SK-N-SH treated with all-trans-retinoic acid at 6 μM for 48 hours (cell line): ENCODE data around the gene RPP30.

Experiments
- BACH2 ChIP-seq: fragments of 250-450 bp; sonication (Bioruptor Pico); IDR thresholded peaks from 2 replicates; pipeline ENCODE4 v1.9.0; 2021; ENCODE audit warnings: mild to moderate bottlenecking, borderline replicate concordance
- CSDC2 ChIP-seq: fragments of 250-450 bp; sonication (Bioruptor Pico); IDR thresholded peaks from 2 replicates; pipeline ENCODE4 v1.5.0; 2020; ENCODE audit warnings: mild to moderate bottlenecking, moderate library complexity
- OSR1 ChIP-seq: fragments of 250-450 bp; sonication (Bioruptor Pico); IDR thresholded peaks from 2 replicates; pipeline ENCODE4 v1.8.0; 2022; ENCODE audit warnings: moderate library complexity, mild to moderate bottlenecking, inconsistent platforms
- TOX ChIP-seq: fragments of 250-450 bp; sonication (Bioruptor Pico); IDR thresholded peaks from 2 replicates; pipeline ENCODE4 v1.8.0; 2021; ENCODE audit warnings: mild to moderate bottlenecking, moderate library complexity, borderline replicate concordance
- TF ChIP-seq, protein P1 (sequence below): fragments of 250-450 bp; sonication (Bioruptor Pico); IDR thresholded peaks from 2 replicates; pipeline ENCODE4 v1.8.0; 2020; ENCODE audit warnings: mild to moderate bottlenecking, moderate library complexity, borderline replicate concordance

DNA sequence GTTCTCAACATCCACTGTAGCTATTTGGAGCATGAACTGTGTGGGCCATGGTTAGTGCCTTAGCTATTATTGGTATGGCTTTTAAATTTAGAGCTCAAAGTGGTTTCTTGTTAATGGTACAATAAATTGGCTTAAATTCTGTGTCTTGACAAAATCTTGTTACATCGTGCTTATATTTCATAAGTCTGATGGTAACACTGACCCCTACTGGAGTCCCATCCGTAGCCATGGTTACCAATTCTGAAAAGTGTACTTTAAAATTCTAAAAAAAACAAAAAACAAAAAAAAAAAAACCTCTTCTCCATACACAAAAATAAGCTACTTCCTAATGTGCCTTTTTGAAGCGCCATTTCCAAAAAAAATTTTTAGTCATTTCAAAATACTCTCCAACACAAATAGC is 6.4 kb upstream of the RPP30 start:
- TF ChIP-seq OSR1 (no peak), BACH2 (no peak), CSDC2 (CRISPR knock-in tag) (no peak), TOX (no peak)
- TF ChIP-seq, protein P1, sequence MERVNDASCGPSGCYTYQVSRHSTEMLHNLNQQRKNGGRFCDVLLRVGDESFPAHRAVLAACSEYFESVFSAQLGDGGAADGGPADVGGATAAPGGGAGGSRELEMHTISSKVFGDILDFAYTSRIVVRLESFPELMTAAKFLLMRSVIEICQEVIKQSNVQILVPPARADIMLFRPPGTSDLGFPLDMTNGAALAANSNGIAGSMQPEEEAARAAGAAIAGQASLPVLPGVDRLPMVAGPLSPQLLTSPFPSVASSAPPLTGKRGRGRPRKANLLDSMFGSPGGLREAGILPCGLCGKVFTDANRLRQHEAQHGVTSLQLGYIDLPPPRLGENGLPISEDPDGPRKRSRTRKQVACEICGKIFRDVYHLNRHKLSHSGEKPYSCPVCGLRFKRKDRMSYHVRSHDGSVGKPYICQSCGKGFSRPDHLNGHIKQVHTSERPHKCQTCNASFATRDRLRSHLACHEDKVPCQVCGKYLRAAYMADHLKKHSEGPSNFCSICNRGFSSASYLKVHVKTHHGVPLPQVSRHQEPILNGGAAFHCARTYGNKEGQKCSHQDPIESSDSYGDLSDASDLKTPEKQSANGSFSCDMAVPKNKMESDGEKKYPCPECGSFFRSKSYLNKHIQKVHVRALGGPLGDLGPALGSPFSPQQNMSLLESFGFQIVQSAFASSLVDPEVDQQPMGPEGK (CRISPR knock-in tag) = no peak
